ENCODE data around the gene FLNB. TPM values are rescaled to one million over a fixed set of nuclear protein-coding genes. Genes with fewer than 3 reads are reported as not detected.

The FLNB gene
- total RNA-seq, 1 donor from 2014 or later, result 32.0 TPM

GRCh38 chr3:58129041-58129770, 121.0 kb downstream of the FLNB start:
- H3K27ac Mint-ChIP-seq, result no peak overlapping the region
- no peak overlapping the region for H3K4me3 ChIP-seq

DNA sequence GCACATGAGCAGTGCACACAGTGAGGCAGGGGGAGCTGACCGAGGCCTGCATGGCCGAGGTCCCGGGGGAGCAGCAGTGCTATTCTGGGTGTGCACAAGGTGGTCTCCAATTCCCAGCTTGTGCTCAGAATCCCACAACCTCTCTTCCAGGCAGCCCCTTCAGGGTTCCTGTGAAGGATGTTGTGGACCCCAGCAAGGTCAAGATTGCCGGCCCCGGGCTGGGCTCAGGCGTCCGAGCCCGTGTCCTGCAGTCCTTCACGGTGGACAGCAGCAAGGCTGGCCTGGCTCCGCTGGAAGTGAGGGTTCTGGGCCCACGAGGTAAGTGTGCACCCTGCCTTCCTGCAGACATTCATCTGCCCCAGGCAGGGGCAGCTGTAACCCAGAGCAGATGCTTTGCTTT, 122.4 kb downstream of the FLNB start:
- Histone ChIP-seq H4K20me1 (ENCODE audit: low read depth) (no peaks in the 10 kb centered on the region), H2AFZ (replicated peaks) (no peak overlapping the region), H3K27me3 (no peaks in the 10 kb centered on the region), H3K4me1 (no peaks in the 10 kb centered on the region), H3K27ac (no peak overlapping the region), H3K36me3 (peaks cover 7% of the 10 kb centered on the region), H3F3A (ENCODE audit: low read depth) (no peaks in the 10 kb centered on the region), H3K9me3 (ENCODE audit: low read depth) (no peaks in the 10 kb centered on the region), H3K9ac (no peak overlapping the region), H3K4me3 (no peak overlapping the region), H3K4me2 (no peak overlapping the region), H3K79me2 (ENCODE audit: low read depth) (no peaks in the 10 kb centered on the region)
- TF ChIP-seq EZH2phosphoT487 (IDR thresholded peaks at IDR 0.05) (no peak), EZH2 (IDR thresholded peaks at IDR 0.05) (no peak), CTCF (IDR thresholded peaks at IDR 0.05) (no peak)
- no peaks in the 10 kb centered on the region for H3K4me1 Mint-ChIP-seq
- peak overlapping the region; percentile 8 for H3K27ac Mint-ChIP-seq
- no peak overlapping the region for H3K4me3 Mint-ChIP-seq
- H3K9me3 Mint-ChIP-seq, result no peaks in the 10 kb centered on the region
- peaks cover 45% of the 10 kb centered on the region for H3K36me3 Mint-ChIP-seq
- H3K27me3 Mint-ChIP-seq (ENCODE audit: insufficient read depth, low read depth), result peaks cover 6% of the 10 kb centered on the region
- no peak for DNase-seq (ENCODE audit: low spot score)

More at GRCh38 chr3:58129041-58129770, 121.0 kb downstream of the FLNB start:
- Mint-ChIP-seq H3K36me3 (peaks cover 49% of the 10 kb centered on the region), H3K4me3 (no peak overlapping the region), H3K9me3 (no peaks in the 10 kb centered on the region), H3K4me1 (no peaks in the 10 kb centered on the region), H3K27me3 (ENCODE audit: insufficient read depth, low read depth) (peaks cover 6% of the 10 kb centered on the region)
- Histone ChIP-seq H3K79me2 (ENCODE audit: low read depth) (no peaks in the 10 kb centered on the region), H3K27ac (no peak overlapping the region), H3K4me1 (no peaks in the 10 kb centered on the region), H3K36me3 (peaks cover 9% of the 10 kb centered on the region), H2AFZ (replicated peaks) (no peak overlapping the region), H4K20me1 (ENCODE audit: low read depth) (no peaks in the 10 kb centered on the region), H3K9me3 (ENCODE audit: low read depth) (no peaks in the 10 kb centered on the region), H3K9ac (no peak overlapping the region), H3F3A (ENCODE audit: low read depth) (no peaks in the 10 kb centered on the region), H3K27me3 (no peaks in the 10 kb centered on the region), H3K4me2 (no peak overlapping the region)
- TF ChIP-seq CTCF (IDR thresholded peaks at IDR 0.05), result no peak
- TF ChIP-seq EZH2 (IDR thresholded peaks at IDR 0.05), result no peak
- TF ChIP-seq EZH2phosphoT487 (IDR thresholded peaks at IDR 0.05), result no peak
- no peak for DNase-seq (ENCODE audit: low spot score)

- no peak overlapping the region for H3K27ac Mint-ChIP-seq
- no peak overlapping the region for H3K4me3 ChIP-seq
- no peaks in the 10 kb centered on the region for H4K20me1 ChIP-seq (ENCODE audit: low read depth)
- no peaks in the 10 kb centered on the region for H3K79me2 ChIP-seq (ENCODE audit: low read depth)
- H3K9me3 Mint-ChIP-seq, result no peaks in the 10 kb centered on the region
- no peaks in the 10 kb centered on the region for H3F3A ChIP-seq (ENCODE audit: low read depth)
- no peak overlapping the region for H2AFZ ChIP-seq (replicated peaks)
- peaks cover under 1% of the 10 kb centered on the region for H3K36me3 ChIP-seq
- peaks cover 4% of the 10 kb centered on the region for H3K27me3 Mint-ChIP-seq (ENCODE audit: insufficient read depth, low read depth)
- no peak for DNase-seq (ENCODE audit: low spot score)
- no peaks in the 10 kb centered on the region for H3K4me1 Mint-ChIP-seq
- H3K27ac ChIP-seq, result no peak overlapping the region
- no peak overlapping the region for H3K4me3 Mint-ChIP-seq
- H3K36me3 Mint-ChIP-seq, result peaks cover 47% of the 10 kb centered on the region
- TF ChIP-seq EZH2 (IDR thresholded peaks at IDR 0.05), result no peak
- no peak for TF ChIP-seq CTCF (IDR thresholded peaks at IDR 0.05)
- no peak for TF ChIP-seq EZH2phosphoT487 (IDR thresholded peaks at IDR 0.05)
- H3K4me1 ChIP-seq, result no peaks in the 10 kb centered on the region
- no peaks in the 10 kb centered on the region for H3K9me3 ChIP-seq (ENCODE audit: low read depth)
- H3K9ac ChIP-seq, result no peak overlapping the region
- H3K4me2 ChIP-seq, result no peak overlapping the region
- H3K27me3 ChIP-seq, result no peaks in the 10 kb centered on the region
Observed at GRCh38 chr3:58131101-58131825, 123.0 kb downstream of the FLNB start.
